CD4-positive, alpha-beta T cell treated with Interleukin-4 for 4 hours (primary cell): Measurements from ENCODE around the gene CYP2D6.
"Not testable (repeated sequence)": the region's sequence is repeated elsewhere in the genome, so short reads cannot be mapped to it uniquely, and the experiment has no call there.

Experiments
- DNase-seq: peaks from one replicate; pipeline ENCODE4 v3.0.0-alpha.2; 2020

Gene CYP2D6

DNA sequence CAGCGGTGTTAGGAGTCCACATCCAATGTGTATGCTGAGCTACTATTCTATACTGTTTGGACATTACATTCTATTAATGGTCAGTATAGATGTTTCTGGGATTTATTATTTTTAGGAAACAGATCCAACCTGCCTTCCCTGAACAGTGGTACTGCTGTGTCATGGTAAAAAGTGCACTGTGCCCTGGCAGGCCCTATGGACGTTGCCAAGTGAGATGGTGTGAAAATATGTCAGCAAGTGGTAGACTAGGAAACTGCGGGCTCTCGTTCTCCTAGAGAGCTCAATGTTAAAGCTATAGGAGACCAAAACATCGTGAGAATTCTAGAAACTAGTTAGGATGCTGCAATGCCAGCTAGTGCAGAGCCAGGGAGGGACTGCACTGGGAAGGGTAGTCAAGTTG, 26.0 kb upstream of the CYP2D6 start:
- DNase-seq, result no peak

- no peak for DNase-seq
Measured at GRCh38 chr22:42156121-42156520, 25.5 kb upstream of the CYP2D6 start.

DNA sequence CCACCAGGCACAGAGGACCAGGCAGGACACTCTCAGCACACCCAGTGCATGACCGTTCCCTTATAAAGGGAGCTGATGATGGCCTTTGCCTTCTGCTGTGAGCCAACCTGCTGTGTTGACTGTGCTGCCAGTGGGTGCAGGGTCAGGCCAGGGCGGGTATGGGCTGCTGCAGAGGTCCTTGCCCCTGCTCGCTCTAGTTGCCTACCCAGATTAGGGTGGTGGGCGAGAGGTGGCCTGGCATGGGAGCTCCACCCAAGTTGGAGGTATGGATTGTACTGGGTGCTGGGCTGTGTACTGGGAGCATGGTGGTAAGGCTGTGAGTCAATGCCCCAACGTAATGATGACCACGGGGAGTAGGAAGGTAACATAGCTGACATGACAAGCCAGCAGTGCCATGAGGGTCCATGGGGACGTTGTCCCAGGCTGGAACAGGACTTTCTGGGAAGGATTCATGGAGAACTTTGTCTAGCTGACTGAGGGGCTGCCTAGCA, 24.5 kb upstream of the CYP2D6 start:
- no peak for DNase-seq

- no peak for DNase-seq
Measured at GRCh38 chr22:42154293-42155052, 23.9 kb upstream of the CYP2D6 start.

DNA sequence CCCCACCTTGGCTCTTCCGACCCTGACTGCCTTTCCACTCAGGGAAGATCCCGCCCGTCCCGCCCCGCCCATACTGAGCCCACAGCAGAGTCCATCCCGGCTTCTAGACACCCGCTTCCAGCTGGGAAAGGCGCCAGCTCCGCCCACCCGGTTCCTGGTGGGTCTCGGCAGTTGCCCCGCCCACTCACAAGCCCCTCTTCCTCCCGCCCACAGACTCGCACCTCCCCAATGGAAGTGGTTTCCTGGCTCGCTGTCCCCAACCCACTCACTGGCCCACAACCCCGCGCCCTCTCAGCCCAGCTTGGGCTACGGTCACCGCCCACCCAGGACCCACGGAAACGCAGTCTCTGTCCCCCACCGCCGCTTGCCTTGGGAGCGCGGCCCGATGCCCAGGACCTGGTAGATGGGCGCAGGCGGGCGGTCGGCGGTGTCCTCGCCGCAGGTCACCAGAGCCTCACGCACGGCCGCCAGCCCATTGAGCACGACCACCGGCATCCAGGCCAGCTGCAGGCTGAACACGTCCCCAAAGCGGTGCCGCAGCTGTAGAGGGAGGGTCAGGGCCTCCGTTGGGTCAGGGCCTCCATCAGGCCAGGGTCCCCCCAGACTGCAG, 22.2 kb upstream of the CYP2D6 start:
- no peak for DNase-seq

DNA sequence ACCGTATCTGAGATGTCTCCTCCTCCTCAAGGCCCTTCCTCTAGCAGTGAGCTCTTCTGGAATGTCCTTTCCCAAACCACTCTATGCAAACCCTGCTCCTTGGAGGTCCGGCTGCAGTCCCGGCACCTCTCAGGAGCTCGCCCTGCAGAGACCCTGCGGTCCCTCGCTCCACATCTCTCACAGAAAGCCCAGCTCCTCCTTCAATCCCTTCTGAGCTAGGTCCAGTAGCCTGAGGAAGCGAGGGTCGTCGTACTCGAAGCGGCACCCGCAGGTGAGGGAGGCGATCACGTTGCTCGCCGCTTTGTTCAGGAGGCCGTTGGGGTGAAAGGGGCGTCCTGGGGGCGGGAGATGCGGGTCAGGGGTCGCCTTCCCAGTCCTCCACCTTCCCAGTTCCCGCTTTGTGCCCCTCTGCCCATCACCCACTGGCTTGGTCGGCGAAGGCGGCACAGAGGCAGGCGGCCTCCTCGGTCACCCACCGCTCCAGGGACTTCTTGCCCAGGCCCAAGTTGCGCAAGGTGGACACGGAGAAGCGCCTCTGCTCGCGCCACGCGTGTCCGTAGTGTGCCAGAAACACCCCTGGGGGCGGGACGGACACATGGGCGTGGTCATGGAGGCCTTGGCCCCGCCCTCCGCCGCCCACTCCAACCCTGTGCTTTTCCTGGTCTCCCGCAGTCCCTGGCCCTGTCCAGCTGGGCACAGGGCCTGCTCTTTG, 21.5 kb upstream of the CYP2D6 start:
- DNase-seq, result no peak

- DNase-seq, result no peak
Measured at GRCh38 chr22:42150727-42151590, 20.3 kb upstream of the CYP2D6 start.

DNA sequence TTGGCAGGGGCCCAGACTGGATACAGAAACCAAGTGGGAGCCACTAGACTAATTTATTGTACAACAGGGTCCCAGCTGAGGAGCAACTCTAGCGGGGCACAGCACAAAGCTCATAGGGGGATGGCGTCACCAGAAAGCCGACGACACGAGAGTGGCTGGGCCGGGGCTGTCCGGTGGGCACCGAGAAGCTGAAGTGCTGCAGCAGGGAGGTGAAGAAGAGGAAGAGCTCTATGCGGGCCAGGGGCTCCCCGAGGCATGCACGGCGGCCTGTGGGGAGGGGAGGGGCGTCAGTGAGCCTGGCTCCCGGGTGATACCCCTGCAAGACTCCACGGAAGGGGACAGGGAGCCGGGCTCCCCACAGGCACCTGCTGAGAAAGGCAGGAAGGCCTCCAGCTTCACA, 19.2 kb upstream of the CYP2D6 start:
- not testable (repeated sequence) for DNase-seq

GRCh38 chr22:42145175-42145574, 14.6 kb upstream of the CYP2D6 start:
- DNase-seq, result no peak

DNA sequence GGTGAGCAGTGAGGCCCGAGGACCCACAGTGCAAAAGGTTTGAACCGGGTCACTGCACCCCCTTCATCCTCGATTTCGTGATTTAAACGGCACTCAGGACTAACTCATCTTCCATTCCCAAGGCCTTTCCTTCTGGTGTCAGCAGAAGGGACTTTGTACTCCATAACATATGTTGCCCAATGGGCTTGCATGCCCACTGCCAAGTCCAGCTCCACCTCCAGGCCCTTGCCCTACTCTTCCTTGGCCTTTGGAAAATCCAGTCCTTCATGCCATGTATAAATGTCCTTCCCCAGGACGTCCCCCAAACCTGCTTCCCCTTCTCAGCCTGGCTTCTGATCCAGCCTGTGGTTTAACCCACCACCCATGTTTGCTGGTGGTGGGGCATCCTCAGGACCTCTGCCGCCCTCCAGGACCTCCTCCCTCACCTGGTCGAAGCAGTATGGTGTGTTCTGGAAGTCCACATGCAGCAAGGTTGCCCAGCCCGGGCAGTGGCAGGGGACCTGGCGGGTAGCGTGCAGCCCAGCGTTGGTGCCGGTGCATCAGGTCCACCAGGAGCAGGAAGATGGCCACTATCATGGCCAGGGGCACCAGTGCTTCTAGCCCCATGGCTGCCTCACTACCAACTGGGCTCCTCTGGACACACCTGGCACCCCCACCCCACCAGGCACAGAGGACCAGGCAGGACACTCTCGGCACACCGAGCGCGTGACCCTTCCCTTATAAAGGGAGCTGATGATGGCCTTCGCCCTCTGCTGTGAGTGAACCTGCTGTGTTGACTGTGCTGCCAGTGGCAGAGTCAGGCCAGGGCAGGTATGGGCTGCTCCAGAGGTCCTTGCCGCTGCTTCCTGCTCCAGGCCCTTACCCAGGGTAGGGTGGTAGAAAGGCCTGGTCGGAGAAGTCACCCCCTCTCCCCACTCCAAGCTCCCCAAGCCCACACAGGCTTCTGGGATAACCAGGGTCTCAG, 13.5 kb upstream of the CYP2D6 start:
- not testable (repeated sequence) for DNase-seq

- no peak for DNase-seq
Measured at GRCh38 chr22:42142771-42143461, 12.3 kb upstream of the CYP2D6 start.

DNA sequence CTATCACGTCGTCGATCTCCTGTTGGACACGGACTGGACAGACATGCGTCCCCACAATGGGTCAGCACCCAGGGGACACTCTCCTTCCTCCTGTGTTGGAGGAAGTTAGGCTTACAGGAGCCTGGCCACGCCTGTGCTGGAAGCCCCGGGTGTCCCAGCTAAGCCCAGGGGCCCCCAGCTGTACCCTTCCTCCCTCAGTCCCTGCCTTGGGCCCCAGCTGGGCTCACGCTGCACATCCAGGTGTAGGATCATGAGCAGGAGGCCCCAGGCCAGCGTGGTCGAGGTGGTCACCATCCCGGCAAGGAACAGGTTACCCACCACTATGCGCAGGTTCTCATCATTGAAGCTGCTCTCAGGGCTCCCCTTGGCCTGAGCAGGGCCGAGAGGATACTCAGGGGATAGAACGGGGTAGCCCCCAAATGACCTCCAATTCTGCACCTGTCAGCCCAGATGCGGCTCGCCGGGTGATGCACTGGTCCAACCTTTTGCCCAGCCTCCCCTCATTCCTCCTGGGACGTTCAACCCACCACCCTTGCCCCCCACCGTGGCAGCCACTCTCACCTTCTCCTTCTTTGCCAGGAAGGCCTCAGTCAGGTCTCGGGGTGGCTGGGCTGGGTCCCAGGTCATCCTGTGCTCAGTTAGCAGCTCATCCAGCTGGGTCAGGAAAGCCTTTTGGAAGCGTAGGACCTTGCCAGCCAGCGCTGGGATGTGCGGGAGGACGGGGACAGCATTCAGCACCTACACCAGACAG, 10.9 kb upstream of the CYP2D6 start:
- not testable (repeated sequence) for DNase-seq

- DNase-seq, result not testable (repeated sequence)
Measured at GRCh38 chr22:42140153-42140552, 9.5 kb upstream of the CYP2D6 start.

GRCh38 chr22:42139508-42139907, 8.9 kb upstream of the CYP2D6 start:
- not testable (repeated sequence) for DNase-seq

DNA sequence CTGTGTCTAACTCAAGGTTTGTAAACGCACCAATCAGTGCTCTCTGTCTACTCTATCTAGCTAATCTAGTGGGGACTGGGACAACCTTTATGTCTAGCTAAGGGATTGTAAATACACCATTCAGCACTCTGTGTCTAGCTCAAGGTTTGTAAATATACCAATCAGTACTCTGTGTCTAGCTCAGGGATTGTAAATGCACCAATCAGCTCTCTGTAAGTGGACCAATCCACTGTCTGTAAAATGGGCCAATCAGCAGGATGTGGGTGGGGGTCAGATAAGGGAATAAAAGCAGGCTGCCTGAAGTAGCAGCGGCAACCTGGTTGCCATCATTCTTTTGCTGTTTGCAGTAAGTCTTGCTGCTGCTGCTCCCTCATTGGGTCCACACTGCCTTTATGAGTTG, 8.4 kb upstream of the CYP2D6 start:
- DNase-seq, result no peak

DNA sequence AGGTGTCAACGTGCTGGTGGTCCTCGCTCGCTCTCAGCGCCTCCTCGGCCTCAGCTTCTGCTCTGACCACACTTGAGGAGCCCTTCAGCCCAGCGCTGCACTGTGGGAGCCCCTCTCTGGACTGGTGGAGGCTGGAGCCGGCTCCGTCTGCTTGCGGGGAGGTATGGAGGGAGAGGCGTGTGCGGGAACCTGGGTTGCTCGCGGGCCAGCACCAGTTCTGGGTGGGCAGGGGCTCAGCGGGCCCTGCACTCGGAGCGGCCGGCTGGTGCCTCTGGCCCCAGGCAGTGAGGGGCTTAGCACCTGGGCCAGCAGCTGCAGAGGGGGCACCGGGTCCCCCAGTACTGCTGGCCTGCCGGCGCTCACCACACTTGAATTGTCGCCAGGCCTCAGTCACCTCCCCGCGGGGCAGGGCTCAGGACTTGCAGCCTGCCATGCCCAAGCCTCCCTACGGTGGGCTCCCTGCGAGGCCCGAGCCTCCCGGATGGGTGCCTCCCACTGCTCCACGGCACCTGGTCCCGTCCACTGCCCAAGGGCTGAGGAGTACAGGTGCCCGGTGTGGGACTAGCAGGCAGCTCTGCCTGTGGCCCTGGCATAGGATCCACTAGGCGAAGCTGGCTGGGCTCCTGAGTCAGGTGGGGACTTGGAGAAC, 7.6 kb upstream of the CYP2D6 start:
- no peak for DNase-seq

- DNase-seq, result not testable (repeated sequence)
Measured at GRCh38 chr22:42135688-42136087, 5.1 kb upstream of the CYP2D6 start.

- no peak for DNase-seq
Measured at GRCh38 chr22:42134100-42135020, 3.8 kb upstream of the CYP2D6 start.

DNA sequence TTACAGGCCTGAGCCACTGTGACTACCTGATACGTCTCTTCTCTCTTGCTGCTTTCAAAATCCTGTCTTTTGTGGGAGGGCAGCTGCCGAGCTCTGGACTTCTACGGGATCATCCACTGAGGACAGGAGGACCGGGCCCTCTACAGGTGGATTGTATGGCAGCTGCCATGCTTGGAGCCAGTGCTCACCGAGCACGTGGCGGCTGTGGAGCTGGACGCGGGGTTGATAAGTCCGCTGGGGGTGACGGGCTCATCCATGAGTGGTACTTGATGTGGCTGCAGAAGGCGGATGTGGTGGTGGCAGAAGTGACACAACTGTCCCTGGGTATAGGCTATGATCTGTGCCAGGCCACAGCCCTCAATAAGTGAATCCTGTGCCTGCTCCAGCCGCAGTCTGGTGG, 1.8 kb upstream of the CYP2D6 start:
- no peak for DNase-seq
